ENCODE data around the gene ZFAND3. TPM values are rescaled to one million over a fixed set of nuclear protein-coding genes. Genes with fewer than 3 reads are reported as not detected.

Gene ZFAND3
- total and polyA plus RNA-seq, 2 donors (not counting 3 experiments of a cell fraction or from before 2014, with no cell fraction given) = 15.4 to 54.2 TPM

DNA sequence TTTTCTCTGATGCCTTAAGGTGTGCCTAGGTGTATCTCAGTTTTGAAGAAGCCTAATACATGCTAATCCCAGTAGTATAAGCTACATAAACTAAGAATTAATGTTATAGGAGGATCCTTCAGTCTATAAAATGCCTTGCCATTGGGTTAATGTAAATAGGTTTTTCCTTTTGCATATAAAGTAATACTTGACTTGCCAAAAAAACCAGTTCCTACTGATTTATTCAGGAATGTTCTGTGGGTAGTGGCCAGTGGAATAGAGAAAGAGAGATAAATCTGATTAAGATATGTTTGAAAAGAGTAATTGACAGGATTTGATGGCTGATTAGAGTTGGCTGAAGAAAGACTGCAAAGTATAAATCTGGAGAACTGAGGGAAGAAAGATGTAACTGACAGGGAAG lies 273.4 kb downstream of the ZFAND3 start:
- Histone ChIP-seq H3K27me3 (ENCODE audit: control insufficient read depth in 2 of 2, insufficient read depth in 2 of 2, low read length in 2 of 2) (no peaks in the 10 kb centered on the region), H3K9me3 (replicated peaks; ENCODE audit: control insufficient read depth, insufficient read depth, low read length) (no peaks in the 10 kb centered on the region), H3K9ac (replicated peaks; ENCODE audit: extremely low read depth, insufficient read depth, low read length) (no peak overlapping the region), H4K20me1 (replicated peaks; ENCODE audit: control insufficient read depth, extremely low read depth, insufficient read depth, low read length) (no peaks in the 10 kb centered on the region), H3K4me3 (replicated peaks in 1 of 3; ENCODE audit: insufficient read depth in 1 of 3, low read depth in 1 of 3, low read length in 3 of 3) (no peak overlapping the region), H3K36me3 (ENCODE audit: control insufficient read depth in 2 of 2, extremely low read depth in 1 of 2, insufficient read depth in 2 of 2, low read length in 2 of 2) (no peaks in the 10 kb centered on the region), H3K4me1 (ENCODE audit: control insufficient read depth, extremely low read depth, insufficient read depth, low read length) (no peaks in the 10 kb centered on the region), H3K4me2 (ENCODE audit: insufficient read depth, low read length) (no peak overlapping the region), H3K27ac (ENCODE audit: insufficient read depth, low read depth, low read length) (no peak overlapping the region), H3K9me1 (replicated peaks; ENCODE audit: control insufficient read depth, extremely low read depth, insufficient read depth, low read length) (no peaks in the 10 kb centered on the region), H3K79me2 (ENCODE audit: control insufficient read depth, insufficient read depth, low read length) (peaks cover 4% of the 10 kb centered on the region), H2AFZ (ENCODE audit: low read depth, low read length) (no peak overlapping the region)
- CTCF ChIA-PET = interaction anchor here (2.0 kb wide), 1 partner anchor 18 kb away, joined by 5 read pairs; no protein-coding TSS in a partner anchor
- DNase-seq (ENCODE audit: low read depth, low spot score) (no peak), FAIRE-seq (no peak)
- BruUV-seq (replicated peaks) = no TSS peak
- TF ChIP-seq MYC (IDR thresholded peaks at IDR 0.05; ENCODE audit: low read depth, low read length) = no peak
- TF ChIP-seq FOS (IDR thresholded peaks at IDR 0.05; ENCODE audit: borderline replicate concordance, insufficient read depth, low read length) = no peak
- TF ChIP-seq, protein P1, sequence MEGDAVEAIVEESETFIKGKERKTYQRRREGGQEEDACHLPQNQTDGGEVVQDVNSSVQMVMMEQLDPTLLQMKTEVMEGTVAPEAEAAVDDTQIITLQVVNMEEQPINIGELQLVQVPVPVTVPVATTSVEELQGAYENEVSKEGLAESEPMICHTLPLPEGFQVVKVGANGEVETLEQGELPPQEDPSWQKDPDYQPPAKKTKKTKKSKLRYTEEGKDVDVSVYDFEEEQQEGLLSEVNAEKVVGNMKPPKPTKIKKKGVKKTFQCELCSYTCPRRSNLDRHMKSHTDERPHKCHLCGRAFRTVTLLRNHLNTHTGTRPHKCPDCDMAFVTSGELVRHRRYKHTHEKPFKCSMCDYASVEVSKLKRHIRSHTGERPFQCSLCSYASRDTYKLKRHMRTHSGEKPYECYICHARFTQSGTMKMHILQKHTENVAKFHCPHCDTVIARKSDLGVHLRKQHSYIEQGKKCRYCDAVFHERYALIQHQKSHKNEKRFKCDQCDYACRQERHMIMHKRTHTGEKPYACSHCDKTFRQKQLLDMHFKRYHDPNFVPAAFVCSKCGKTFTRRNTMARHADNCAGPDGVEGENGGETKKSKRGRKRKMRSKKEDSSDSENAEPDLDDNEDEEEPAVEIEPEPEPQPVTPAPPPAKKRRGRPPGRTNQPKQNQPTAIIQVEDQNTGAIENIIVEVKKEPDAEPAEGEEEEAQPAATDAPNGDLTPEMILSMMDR (IDR thresholded peaks at IDR 0.05; ENCODE audit: extremely low read depth in 1 of 2, insufficient read depth in 1 of 2, low read depth in 1 of 2, low read length in 2 of 2) = no peak
- TF ChIP-seq, protein P2, sequence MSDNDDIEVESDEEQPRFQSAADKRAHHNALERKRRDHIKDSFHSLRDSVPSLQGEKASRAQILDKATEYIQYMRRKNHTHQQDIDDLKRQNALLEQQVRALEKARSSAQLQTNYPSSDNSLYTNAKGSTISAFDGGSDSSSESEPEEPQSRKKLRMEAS (IDR thresholded peaks at IDR 0.05; ENCODE audit: insufficient read depth, insufficient read length) = no peak
- no peak for TF ChIP-seq POLR2A (IDR thresholded peaks at IDR 0.05; ENCODE audit: low read depth, low read length)
- TF ChIP-seq EZH2 (IDR thresholded peaks at IDR 0.05; ENCODE audit: borderline replicate concordance, low read depth, low read length, severe bottlenecking) = no peak
- TF ChIP-seq JUN (IDR thresholded peaks at IDR 0.05; ENCODE audit: borderline replicate concordance, insufficient read depth, insufficient read length, low read depth) = no peak
- TF ChIP-seq POLR2AphosphoS5 (IDR thresholded peaks at IDR 0.05; ENCODE audit: insufficient read depth, low read depth, low read length) = no peak
- TF ChIP-seq GATA2 (IDR thresholded peaks at IDR 0.05; ENCODE audit: insufficient read depth, insufficient read length, low read depth, low read length) = no peak
- dilution Hi-C loops (cut with MboI; ENCODE audit: extremely low pct_ligation_motif_present, low sequenced_read_pairs) = no loop called here
- intact Hi-C loops (cut with micrococcal nuclease) = no loop called here
- POLR2A ChIA-PET = no interaction called here
